Smooth muscle cell (in vitro differentiated cells): ENCODE results near the gene DNAH10. TPM values are rescaled to one million over a fixed set of nuclear protein-coding genes. Genes with fewer than 3 reads are reported as not detected.
"Not testable (repeated sequence)": the region's sequence is repeated elsewhere in the genome, so short reads cannot be mapped to it uniquely, and the experiment has no call there.

Experiments
- DNase-seq: peaks from one replicate; lab custom pipeline; 2025; ENCODE audit not compliant: unreplicated experiment; lab: John Stamatoyannopoulos, UW
- H2AFZ ChIP-seq: fragments of 200-600 bp; sonication (generic); 2 replicates; pipeline ENCODE4 v1.6.0; 2016; ENCODE audit warnings: antibody characterized with exemption, low read depth, mild to moderate bottlenecking
- H3F3A ChIP-seq: fragments of 200-600 bp; sonication (generic); 2 replicates; pipeline ENCODE4 v1.6.0; 2017; ENCODE audit warnings: antibody characterized with exemption, low read depth
- H3K27ac ChIP-seq: fragments of 200-600 bp; sonication (generic); 2 replicates; pipeline ENCODE4 v1.5.1; 2016; ENCODE audit warnings: low read depth, mild to moderate bottlenecking
- H3K27me3 ChIP-seq: fragments of 200-600 bp; sonication (generic); 2 replicates; pipeline ENCODE4 v1.6.1; 2016; ENCODE audit warnings: low read depth, mild to moderate bottlenecking
- H3K36me3 ChIP-seq: fragments of 200-600 bp; sonication (generic); 2 replicates; pipeline ENCODE4 v1.5.1; 2016; ENCODE audit warnings: low read depth
- H3K4me1 ChIP-seq: fragments of 200-600 bp; sonication (generic); 2 replicates; pipeline ENCODE4 v1.5.1; 2016; ENCODE audit warnings: low read depth
- H3K4me2 ChIP-seq: fragments of 200-600 bp; sonication (generic); 2 replicates; pipeline ENCODE4 v1.6.0; 2016; ENCODE audit warnings: mild to moderate bottlenecking
- H3K4me3 ChIP-seq: fragments of 200-600 bp; sonication (generic); 2 replicates; pipeline ENCODE4 v1.5.1; 2016; ENCODE audit warnings: mild to moderate bottlenecking
- H3K79me2 ChIP-seq: fragments of 200-600 bp; sonication (generic); 2 replicates; pipeline ENCODE4 v1.6.0; 2016; ENCODE audit warnings: low read depth, mild to moderate bottlenecking
- H3K9ac ChIP-seq: fragments of 200-600 bp; sonication (generic); 2 replicates; pipeline ENCODE4 v1.6.0; 2016; ENCODE audit warnings: low read depth
- H3K9me3 ChIP-seq: fragments of 200-600 bp; sonication (generic); replicated peaks from 2 replicates; pipeline ENCODE4 v1.5.1; 2016; ENCODE audit warnings: low read depth
- H4K20me1 ChIP-seq: fragments of 200-600 bp; sonication (generic); 2 replicates; pipeline ENCODE4 v1.6.0; 2016; ENCODE audit warnings: low read depth
- CTCF ChIP-seq: fragments of 200-600 bp; sonication (generic); IDR thresholded peaks from 2 replicates; pipeline ENCODE4 v1.5.1; 2017; ENCODE audit warnings: borderline replicate concordance, mild to moderate bottlenecking, antibody characterized with exemption; ENCODE audit not compliant: insufficient read depth, poor library complexity, severe bottlenecking
- WGBS: methylation state at CpG from one replicate; pipeline ENCODE4 v1.1.7; 2016; ENCODE audit warnings: low lambda C conversion rate; 5-methylcytosine and 5-hydroxymethylcytosine counted together
- polyA plus RNA-seq: library from polyadenylated mRNA; unstranded; fragments of >200 nt; fragmentation: Nextera tagmentation; extraction: Ambion mirVana; gene quantifications from 2 replicates; pipeline ENCODE4 v1.2.1, GENCODE V29; 2016
- total RNA-seq: library from RNA; depleted of rRNA; stranded (reverse); fragments of >200 nt; gene quantifications from 2 replicates; pipeline ENCODE4 v1.2.3, GENCODE V29; 2014

Gene DNAH10
- total and polyA plus RNA-seq, 2 experiments from 2014 or later = 1.5 to 2.2 TPM

DNA sequence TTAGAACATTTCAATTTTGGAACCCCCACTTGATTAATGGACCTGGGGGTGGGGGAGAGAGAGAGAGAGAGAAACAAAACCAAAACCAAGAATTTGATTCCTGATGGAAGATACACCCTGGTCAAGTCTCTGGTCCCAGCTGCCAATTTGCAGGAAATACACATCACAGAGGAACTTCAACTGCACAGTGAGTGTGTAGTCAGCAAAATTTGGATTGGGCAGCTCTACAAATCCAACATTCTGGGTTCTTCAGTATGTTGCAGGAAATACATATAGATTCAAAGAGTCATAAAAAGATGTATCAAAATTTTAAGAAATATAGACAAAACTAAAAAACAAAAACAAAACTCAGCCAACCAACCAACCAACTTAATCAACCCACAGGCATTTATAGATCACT lies 17.4 kb downstream of the DNAH10 start:
- Histone ChIP-seq H3K4me2 (no peak overlapping the region), H3K27ac (no peak overlapping the region), H3K4me3 (no peak overlapping the region), H2AFZ (no peak overlapping the region), H3K36me3 (no peaks in the 10 kb centered on the region), H3K9me3 (no peaks in the 10 kb centered on the region), H4K20me1 (no peaks in the 10 kb centered on the region), H3K79me2 (no peaks in the 10 kb centered on the region), H3K27me3 (peaks cover 6% of the 10 kb centered on the region), H3F3A (no peaks in the 10 kb centered on the region), H3K9ac (no peak overlapping the region), H3K4me1 (no peaks in the 10 kb centered on the region)
- no peak for TF ChIP-seq CTCF
- no peak for DNase-seq

- Histone ChIP-seq H3K36me3 (no peaks in the 10 kb centered on the region), H3F3A (no peaks in the 10 kb centered on the region), H3K4me2 (no peak overlapping the region), H3K4me1 (no peaks in the 10 kb centered on the region), H3K9me3 (no peaks in the 10 kb centered on the region), H4K20me1 (no peaks in the 10 kb centered on the region), H3K27me3 (peaks cover 9% of the 10 kb centered on the region), H3K9ac (no peak overlapping the region), H3K4me3 (no peak overlapping the region), H2AFZ (no peak overlapping the region), H3K79me2 (no peaks in the 10 kb centered on the region), H3K27ac (no peak overlapping the region)
- WGBS = 90% methylated on average over 10 of the region's 10 CpGs
- no peak for DNase-seq
- TF ChIP-seq CTCF = no peak
These were observed 21.1 kb downstream of the DNAH10 start for GRCh38 chr12:123782997-123783792.

DNA sequence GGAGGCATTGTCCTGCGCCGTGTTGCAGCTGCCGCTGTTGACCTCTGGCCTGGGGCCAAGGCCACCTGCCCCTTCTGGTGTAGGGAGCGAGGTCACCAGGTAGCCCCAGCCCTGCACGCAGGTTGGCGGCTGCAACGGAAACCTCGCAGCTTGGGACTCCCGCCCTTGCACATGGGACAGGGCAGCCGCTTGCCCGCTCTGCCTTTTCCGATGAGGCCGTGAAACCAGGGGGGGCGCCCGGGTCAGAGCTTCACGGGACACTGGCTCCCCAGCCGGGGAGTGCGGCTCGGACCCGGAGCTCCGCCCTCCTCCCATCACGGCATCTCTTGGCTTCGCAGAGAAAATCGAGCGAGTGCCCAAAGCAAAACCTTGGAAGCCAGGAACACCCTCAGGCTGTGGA lies 25.4 kb downstream of the DNAH10 start:
- Histone ChIP-seq H3K79me2 (no peaks in the 10 kb centered on the region), H4K20me1 (no peaks in the 10 kb centered on the region), H3K9ac (no peak overlapping the region), H3K27ac (no peak overlapping the region), H2AFZ (no peak overlapping the region), H3K36me3 (no peaks in the 10 kb centered on the region), H3F3A (no peaks in the 10 kb centered on the region), H3K4me2 (no peak overlapping the region), H3K27me3 (peaks cover 9% of the 10 kb centered on the region), H3K4me1 (no peaks in the 10 kb centered on the region), H3K4me3 (no peak overlapping the region), H3K9me3 (no peaks in the 10 kb centered on the region)
- WGBS = 94% methylated on average over 25 of the region's 25 CpGs
- DNase-seq = no peak
- no peak for TF ChIP-seq CTCF

GRCh38 chr12:123788541-123788940 lies 26.4 kb downstream of the DNAH10 start:
- TF ChIP-seq CTCF = no peak
- Histone ChIP-seq H4K20me1 (no peaks in the 10 kb centered on the region), H3K4me3 (no peak overlapping the region), H3K9me3 (no peaks in the 10 kb centered on the region), H3K4me2 (no peak overlapping the region), H3K27me3 (peaks cover 9% of the 10 kb centered on the region), H3K9ac (no peak overlapping the region), H3K79me2 (no peaks in the 10 kb centered on the region), H2AFZ (no peak overlapping the region), H3K4me1 (no peaks in the 10 kb centered on the region), H3F3A (no peaks in the 10 kb centered on the region), H3K27ac (no peak overlapping the region), H3K36me3 (no peaks in the 10 kb centered on the region)
- WGBS = 85% methylated on average over 9 of the region's 9 CpGs
- no peak for DNase-seq

DNA sequence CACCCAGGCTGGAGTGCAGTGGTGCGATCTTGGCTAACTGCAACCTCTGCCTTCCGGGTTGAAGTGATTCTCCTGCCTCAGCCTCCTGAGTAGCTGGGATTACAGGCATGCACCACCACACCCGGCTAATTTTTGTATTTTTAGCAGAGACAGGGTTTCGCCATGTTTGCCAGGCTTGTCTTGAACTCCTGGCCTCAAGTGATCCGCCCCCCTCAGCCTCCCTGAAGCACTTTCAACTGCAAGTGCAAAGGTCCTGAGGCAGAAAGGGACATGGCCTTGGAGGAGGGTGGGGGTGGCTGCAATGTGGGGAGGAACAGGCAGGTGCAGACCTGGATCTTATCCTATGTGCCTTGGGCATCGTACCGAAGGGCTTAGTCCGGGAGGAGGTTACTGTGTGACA lies 27.3 kb downstream of the DNAH10 start:
- not testable (repeated sequence) for H4K20me1 ChIP-seq, H3K4me3 ChIP-seq, H3K4me1 ChIP-seq, H3K27ac ChIP-seq, H3K79me2 ChIP-seq, H3K36me3 ChIP-seq, H2AFZ ChIP-seq, DNase-seq, H3K4me2 ChIP-seq, H3K9ac ChIP-seq, H3F3A ChIP-seq, H3K9me3 ChIP-seq, H3K27me3 ChIP-seq
- 95% methylated on average over 8 of the region's 8 CpGs for WGBS
